Stimulated activated CD8-positive, alpha-beta memory T cell treated with anti-CD3 and anti-CD28 coated beads, Interleukin-12 subunit alpha, Interleukin-12 subunit beta, amount 100 ng/mL, for 24 hours (primary cell): ENCODE measurements around the gene SOX18.
A peak's percentile ranks its signal among the peaks of the same experiment; 100 is the strongest.

Experiments
- DNase-seq: peaks from one replicate; pipeline ENCODE4 v3.0.0-alpha.2; 2020; ENCODE audit errors: extremely low read depth

Gene SOX18

DNA sequence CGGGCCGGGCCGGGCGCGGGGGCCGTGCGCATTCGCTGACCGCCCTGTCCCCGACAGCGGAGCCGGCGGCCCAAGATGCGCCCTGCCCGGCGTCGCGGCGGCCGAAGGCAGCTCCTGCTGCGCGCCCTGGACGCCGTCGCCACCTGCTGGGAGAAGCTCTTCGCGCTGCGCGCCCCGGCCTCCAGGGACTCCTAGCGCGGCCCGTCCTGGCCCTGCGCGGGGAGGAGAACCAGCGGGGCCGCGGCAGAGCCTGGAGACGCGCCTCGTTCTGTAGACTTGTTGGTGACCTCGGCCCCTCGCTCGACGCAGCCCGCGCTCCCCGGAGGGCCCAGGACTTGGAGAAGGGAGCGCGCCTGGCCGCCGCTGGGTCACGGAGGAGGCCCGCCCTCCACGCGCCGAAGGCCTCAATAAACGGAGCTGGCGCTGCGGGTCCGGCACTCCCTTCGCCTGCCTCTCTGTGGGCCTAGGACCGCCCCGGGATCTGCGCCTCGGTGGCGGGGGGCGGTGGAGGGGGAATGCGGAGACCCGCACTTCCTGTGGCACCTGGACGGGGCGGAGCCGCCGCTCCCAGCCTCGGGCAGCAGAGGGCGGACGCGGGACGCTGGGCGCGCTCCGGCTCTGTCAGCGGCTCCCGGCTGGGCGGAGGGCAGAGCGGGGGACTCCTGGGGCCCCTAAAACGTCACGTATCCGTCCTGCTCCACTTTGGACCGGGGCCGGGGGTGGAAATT, 10.7 kb downstream of the SOX18 start:
- DNase-seq: peak; percentile 53

DNA sequence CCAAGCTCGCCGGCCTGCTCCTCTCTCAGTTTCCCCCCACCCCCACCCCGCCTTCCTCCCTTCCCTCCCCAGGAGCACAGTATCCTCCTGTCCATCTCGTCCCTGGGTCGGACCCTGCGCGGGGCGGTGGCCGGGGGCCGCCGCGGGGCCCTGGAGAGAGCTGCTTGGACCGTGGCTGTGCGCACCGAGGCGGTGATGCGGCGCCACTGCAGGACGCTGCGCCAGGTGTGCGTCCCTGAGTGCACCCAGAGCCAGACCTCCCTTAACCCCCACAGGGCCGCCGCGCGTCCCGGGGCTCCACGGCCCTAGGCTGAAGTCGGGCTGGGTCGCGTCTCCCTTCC, 11.2 kb downstream of the SOX18 start:
- DNase-seq: no peak

DNA sequence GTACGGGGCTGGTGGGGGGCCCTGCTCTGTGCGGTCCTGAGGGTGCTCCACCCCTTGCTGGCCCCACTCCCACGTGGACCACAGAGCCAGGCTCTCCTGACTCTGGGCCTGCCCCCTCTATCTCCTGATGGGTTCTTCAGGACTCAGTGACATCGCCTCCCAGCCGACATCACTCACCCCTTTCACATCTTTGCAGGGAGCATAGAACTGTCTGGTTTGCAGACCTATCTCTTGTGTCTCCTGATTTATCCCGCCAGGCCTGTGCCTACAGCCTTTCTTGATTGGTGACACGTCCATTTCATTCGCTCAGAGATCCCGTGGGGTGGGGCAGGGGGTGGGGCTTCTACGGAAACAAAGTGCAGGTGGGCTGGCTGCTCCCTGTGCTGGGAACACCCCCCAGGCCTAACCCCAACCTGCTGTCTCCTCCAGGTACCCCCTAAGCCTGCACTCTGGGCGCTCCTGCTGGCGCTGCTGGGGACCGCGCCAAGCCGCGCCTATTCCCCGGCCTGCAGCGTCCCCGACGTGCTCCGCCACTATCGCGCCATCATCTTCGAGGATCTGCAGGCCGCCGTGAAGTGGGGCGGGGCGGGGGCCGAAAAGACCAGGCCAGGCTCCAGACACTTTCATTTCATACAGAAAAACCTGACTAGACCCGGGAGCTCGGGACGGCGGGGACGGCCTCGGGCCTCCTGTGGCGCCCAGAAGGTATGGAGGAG, 11.8 kb downstream of the SOX18 start:
- DNase-seq: no peak

GRCh38 chr20:64037199-64037497, 12.3 kb downstream of the SOX18 start:
- DNase-seq: no peak

- DNase-seq: no peak
Measured at GRCh38 chr20:64036346-64037198, 12.9 kb downstream of the SOX18 start.

GRCh38 chr20:64035933-64036345, 13.5 kb downstream of the SOX18 start, which contains the start of gene C20orf204:
Gene C20orf204, plus strand, starts transcription at chr20:64036182. Its CDS starts 142 bp downstream, at chr20:64036324.
- no peak for DNase-seq

- DNase-seq: no peak
Measured at GRCh38 chr20:64035066-64035932, 14.1 kb downstream of the SOX18 start.

DNA sequence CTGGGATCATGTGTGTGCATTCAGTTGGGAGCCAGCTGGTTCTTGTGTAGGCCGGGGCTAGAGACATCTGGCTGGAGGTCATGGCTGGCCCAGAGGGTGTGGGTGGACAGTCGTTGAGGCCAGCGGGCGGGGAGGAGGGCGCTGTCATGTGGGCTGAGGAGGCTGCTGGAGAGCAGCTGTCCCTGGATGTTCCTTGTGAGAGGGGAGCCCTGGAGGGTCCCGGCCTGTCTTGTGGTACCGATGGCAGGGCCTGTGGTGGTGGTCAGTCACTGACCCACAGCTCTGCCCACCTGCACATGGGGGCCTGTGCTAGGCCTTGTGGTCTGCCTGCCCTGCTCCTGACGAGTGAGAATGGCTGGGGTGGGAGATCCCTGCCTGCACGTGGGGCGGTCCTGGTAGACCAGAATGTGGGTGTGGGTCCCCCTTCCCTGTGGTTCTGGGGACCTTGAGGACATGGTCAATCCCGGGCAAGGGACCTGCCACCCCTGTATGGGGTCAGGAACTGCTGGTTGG, 15.4 kb downstream of the SOX18 start:
- no peak for DNase-seq

DNA sequence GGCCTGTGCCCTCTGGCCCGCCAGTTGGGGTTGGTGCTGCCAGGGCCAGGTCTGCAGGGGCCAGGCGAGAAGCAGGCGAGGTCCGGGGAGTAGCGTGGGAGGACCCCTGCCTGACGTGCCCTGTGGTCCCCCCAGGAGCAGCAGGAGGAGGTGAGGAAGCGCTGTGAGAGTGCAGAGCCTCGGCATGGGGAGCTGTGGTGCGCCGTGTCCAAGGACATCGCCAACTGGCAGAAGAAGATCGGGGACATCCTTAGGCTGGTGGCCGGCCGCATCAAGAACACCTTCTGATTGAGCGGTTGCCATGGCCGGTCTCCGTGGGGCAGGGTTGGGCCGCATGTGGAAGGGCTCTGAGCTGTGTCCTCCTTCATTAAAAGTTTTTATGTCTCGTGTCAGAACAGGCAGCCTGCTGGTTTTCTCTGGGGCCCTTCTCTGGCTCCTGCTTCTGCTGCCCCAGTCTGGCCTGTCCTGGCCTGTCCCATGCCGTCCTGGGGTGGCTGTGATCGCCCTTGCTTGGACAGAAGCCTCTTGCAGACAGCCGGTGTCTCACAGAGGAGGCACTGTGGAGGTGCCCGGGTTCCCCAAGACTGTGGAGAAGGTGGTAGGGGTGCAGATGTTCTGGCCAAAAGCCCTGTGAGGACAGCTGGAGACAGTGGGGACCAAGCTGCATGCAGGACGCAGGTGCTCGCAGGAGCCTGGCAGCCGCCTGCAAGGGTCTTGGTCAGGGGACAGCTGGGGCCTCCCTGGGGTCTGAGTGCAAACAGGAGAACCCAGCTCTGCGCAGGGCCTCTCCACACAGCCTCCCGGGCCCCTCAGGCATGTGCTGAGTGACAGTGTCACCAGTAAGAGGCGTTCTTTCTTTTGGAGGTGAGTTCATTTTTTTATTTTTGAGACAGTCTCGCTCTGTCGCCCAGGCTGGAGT, 16.5 kb downstream of the SOX18 start:
- DNase-seq: no peak

GRCh38 chr20:64031822-64032314, 17.6 kb downstream of the SOX18 start:
- no peak for DNase-seq

DNA sequence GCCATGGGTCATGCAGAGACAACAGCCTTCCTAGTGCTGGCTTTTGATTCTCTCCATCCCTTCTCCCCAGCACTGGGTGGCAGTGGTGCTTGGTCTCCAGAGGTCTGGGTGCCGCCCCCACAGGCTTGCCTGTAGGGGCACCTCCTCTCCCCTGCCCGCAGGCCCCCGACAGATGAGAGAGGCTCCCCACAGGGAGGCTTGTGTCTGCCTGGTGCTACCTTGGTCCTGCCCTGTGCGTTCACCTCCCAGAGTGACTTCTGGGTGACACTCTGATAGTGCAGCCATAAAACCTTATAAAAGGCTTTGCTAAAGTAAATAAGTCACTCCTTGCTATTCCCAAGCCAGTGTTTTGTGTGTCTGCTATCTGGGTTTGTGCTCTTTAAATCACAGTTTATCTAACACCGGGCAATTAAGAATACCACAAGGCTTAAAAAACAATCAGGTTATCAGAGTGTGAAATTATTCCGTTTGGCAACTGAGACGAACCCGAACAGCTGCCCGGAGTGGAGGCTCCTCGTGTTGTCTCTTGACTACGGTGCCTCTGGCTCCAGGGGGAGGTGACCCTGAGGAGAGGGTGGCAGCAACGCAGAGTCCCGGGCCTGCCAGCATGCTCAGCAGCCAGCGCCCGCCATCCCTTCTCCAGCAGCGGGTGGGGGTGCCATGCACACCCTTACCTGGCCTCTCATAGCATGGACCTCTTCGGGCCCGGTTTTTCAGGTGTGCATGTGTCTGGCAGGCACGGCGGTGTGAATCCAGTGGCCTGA, 18.9 kb downstream of the SOX18 start:
- DNase-seq: no peak

GRCh38 chr20:64029293-64030117, 19.9 kb downstream of the SOX18 start:
- DNase-seq: no peak

GRCh38 chr20:64027981-64028685, 21.3 kb downstream of the SOX18 start:
- DNase-seq: no peak

DNA sequence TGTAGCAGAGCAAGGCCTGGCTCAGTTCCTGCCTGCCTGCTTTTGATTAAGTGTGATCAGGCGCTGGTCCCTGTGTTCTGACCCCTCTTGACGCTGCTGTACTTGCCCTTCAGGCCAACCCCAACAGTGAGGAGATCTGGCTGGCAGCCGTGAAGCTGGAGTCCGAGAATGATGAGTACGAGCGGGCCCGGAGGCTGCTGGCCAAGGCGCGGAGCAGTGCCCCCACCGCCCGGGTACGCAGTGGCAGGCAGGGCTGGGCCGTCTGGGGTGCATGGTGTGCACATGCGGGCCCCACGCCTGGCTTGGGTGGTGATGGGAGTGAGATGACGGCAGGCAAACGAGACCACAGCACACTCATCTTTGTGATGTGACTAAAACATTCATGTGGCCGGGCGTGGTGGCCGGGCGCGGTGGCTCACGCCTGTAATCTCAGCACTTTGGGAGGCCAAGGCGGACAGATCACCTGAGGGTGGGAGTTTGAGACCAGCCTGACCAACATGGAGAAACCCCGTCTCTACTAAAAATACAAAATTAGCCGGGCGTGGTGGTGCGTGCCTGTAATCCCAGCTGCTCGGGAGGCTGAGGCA, 23.5 kb downstream of the SOX18 start:
- DNase-seq: no peak

- no peak for DNase-seq
Measured at GRCh38 chr20:64025101-64025825, 24.2 kb downstream of the SOX18 start.

DNA sequence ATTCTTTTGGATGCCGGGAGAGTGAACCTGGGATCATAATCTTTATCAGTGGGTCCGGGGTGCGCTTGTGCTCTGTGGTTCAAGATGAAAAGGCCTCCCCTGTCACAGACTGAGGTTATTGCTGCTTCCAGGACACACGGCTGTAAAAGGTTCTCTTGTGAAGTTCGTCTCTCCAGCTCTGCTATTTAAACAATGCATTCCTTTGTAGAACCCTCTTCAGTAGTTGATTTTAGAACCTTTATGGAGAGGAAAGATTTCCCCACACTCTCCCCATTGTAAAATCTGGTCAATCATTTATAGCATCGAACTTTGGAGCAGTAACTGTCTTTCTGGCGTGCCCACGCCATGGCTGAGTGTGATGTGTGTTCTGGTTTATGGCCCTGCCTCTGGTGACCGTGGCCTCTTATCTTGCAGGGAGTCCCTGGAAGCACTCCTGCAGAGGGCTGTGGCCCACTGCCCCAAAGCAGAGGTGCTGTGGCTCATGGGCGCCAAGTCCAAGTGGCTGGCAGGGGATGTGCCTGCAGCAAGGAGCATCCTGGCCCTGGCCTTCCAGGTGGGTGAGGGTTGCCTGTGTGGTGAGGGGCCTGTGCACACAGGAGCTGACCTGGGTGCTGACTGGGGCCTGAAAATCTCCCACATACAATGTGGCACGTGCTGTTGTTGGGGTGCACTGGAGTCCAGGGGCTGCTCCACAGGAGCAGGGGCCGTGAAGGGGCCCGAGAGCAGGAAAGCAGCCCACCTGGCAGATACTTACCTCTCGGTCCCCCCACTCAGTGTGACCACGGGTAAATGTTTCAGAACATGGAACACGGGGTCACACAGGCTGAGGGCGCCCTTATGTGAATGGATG, 25.1 kb downstream of the SOX18 start:
- no peak for DNase-seq
